Endothelial cell of umbilical vein (primary cell): Measurements from ENCODE around the gene ADCYAP1R1.

Source experiments
- CTCF ChIP-seq, 2 donors: IDR thresholded peaks; 1 replicate in 1 of 2; 2 replicates in 1 of 2; pipeline ENCODE4 v1.5.1; 2011; ENCODE audit warnings: low read length in 2 of 2, mild to moderate bottlenecking in 2 of 2, moderate library complexity in 2 of 2, control low read depth in 1 of 2, inconsistent platforms in 1 of 2, low read depth in 1 of 2; ENCODE audit not compliant: insufficient read depth in 1 of 2; ENCODE audit errors: extremely low read depth in 1 of 2
- EZH2 ChIP-seq: IDR thresholded peaks from 2 replicates; pipeline ENCODE4 v1.6.1; 2012; ENCODE audit warnings: borderline replicate concordance, low read depth, mild to moderate bottlenecking, moderate library complexity, low read length, inconsistent platforms; ENCODE audit not compliant: severe bottlenecking
- JUN ChIP-seq: IDR thresholded peaks from 2 replicates; pipeline ENCODE4 v1.6.1; 2011; ENCODE audit warnings: borderline replicate concordance, low read depth; ENCODE audit not compliant: insufficient read length, insufficient read depth
- MAX ChIP-seq: IDR thresholded peaks from 2 replicates; pipeline ENCODE4 v1.6.1; 2011; ENCODE audit not compliant: insufficient read depth, insufficient read length
- MYC ChIP-seq: IDR thresholded peaks from one replicate; pipeline ENCODE4 v1.6.1; 2011; ENCODE audit warnings: mild to moderate bottlenecking, low read depth, low read length
- POLR2A ChIP-seq: IDR thresholded peaks from 2 replicates; pipeline ENCODE4 v1.6.1; 2012; ENCODE audit warnings: low read depth, mild to moderate bottlenecking, control low read depth, low read length
- POLR2AphosphoS5 ChIP-seq: IDR thresholded peaks from 2 replicates; pipeline ENCODE4 v1.6.1; 2012; ENCODE audit warnings: low read depth, mild to moderate bottlenecking, control low read depth, low read length, moderate library complexity; ENCODE audit not compliant: insufficient read depth

GRCh38 chr7:31133497-31133896, 81.4 kb downstream of the ADCYAP1R1 start:
- no peak for TF ChIP-seq POLR2AphosphoS5
- no peak for TF ChIP-seq JUN
- TF ChIP-seq CTCF (IDR thresholded peaks at IDR 0.05; ENCODE audit: extremely low read depth in 1 of 2, insufficient read depth in 1 of 2, low read depth in 1 of 2, low read length in 2 of 2), result no peak
- TF ChIP-seq MYC, result no peak
- no peak for TF ChIP-seq POLR2A
- no peak for TF ChIP-seq EZH2
- no peak for TF ChIP-seq MAX
